Measurements from ENCODE around the gene MAPK8IP1. TPM values are rescaled to one million over a fixed set of nuclear protein-coding genes. Genes with fewer than 3 reads are reported as not detected.
"Not testable (repeated sequence)": the region's sequence is repeated elsewhere in the genome, so short reads cannot be mapped to it uniquely, and the experiment has no call there.

The MAPK8IP1 gene
- total RNA-seq, result 10 to 100 TPM in 1 of 3 donors, 1 to 10 TPM in 2; 1.6 to 12.3 (median 2.5) TPM
- long read RNA-seq, donor 1, transcript MAPK8IP1-201 (12 exons, 3,050 nt), result major isoform, 10 of 23 reads
- long read RNA-seq, donor 1, partial matches to known transcripts, result 10 of 23 reads
- long read RNA-seq, donor 1, other reads (novel, unspliced or antisense), result 3 of 23 reads
- long read RNA-seq, donor 2, result 0 reads

DNA sequence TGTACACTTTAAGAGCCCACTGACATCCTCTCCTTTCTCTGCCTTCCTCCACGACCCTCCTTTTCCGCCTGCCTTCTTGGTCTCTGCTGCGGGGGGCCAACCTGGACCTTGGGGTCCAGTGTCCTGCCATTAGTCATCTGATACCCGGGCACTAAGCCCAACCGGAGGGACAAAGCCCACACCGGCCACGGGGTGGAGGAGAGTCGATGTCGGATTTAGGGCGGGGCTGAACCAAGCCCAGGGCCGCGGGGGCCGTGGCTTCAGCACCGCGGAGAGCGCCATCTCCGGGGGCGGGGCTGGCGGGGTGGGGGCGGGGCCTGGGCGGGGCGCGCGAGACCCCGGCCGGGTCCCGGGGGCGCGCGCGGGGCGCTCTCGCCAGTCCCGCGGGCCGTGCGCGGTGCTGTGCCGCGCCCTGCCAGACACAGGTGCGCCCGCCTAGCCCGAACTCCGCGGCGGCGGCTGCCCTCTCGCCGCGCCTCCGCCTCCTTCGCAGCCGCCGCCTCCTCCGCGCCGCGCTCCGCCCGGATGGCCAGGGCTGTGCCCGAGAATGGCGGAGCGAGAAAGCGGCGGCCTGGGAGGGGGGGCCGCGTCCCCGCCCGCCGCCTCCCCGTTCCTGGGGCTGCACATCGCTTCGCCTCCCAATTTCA, at the start of gene MAPK8IP1:
MAPK8IP1 (plus strand) TSS at position 378 of the 647 bp plus-strand sequence; CDS start at position 548, 170 bp downstream.
- intact Hi-C loops (cut with DNase I, micrococcal nuclease), result no loop called here
- Histone ChIP-seq H3K9me3 (no peaks in the 10 kb centered on the region), H3K4me3 (no peak within 1 kb of the TSS), H3K4me1 (ENCODE audit: low read depth) (peaks cover 5% of the 10 kb centered on the region), H3K36me3 (ENCODE audit: low read depth) (no peaks in the 10 kb centered on the region)
- no peak for TF ChIP-seq CTCF (IDR thresholded peaks at IDR 0.05)
- DNase-seq (peak; percentile 61 to 75 (median 64)), ATAC-seq (peak; percentile 87)

DNA sequence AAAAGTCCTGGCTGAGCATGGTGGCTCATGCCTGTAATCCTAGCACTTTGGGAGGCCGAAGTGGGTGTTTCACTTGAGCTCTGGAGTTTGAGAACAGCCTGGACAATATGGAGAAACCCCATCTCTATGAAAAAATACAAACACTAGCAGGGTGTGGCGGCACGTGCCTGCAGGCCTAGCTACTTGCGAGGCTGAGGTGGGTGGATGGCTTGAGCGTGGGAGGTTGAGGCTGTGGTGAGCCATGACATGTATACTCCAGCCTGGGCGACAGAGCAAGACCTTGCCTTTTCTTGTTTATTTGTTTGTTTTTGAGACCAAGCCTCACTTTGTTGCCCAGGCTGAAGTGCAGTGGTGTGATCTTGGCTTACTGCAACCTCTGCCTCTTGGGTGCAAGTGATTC, 46.2 kb upstream of the MAPK8IP1 start:
- no peak for ATAC-seq
- no peak for TF ChIP-seq CTCF (IDR thresholded peaks at IDR 0.05)
- intact Hi-C loops (cut with DNase I, micrococcal nuclease), result no loop called here

DNA sequence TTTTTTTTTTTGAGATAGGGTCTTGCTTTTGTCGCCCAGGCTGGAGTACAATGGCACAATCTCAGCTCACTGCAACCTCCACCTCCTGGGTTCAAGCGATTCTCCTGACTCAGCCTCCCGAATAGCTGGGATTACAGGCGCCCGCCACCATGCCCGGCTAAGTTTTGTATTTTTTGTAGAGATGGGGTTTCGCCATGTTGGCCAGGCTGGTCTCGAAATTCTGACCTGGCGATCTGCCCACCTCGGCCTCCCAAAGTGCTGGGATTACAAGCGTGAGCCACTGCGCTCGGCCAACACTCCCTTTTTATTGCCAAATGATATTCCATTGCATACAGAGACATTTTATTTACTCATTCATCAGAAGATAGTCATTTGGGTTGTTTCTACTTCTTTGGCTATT, 45.2 kb upstream of the MAPK8IP1 start:
- not testable (repeated sequence) for H3K4me3 ChIP-seq

More for the DNA sequence above, 46.2 kb upstream of the MAPK8IP1 start:
- Histone ChIP-seq H3K4me3 (no peak overlapping the region), H3K4me1 (ENCODE audit: low read depth) (no peaks in the 10 kb centered on the region), H3K9me3 (no peaks in the 10 kb centered on the region), H3K36me3 (ENCODE audit: low read depth) (no peaks in the 10 kb centered on the region)
- no peak for DNase-seq

GRCh38 chr11:45843158-45843924, 42.1 kb upstream of the MAPK8IP1 start:
- intact Hi-C loops (cut with DNase I, micrococcal nuclease), result loop anchor here in 1 of 2 donors (10.0 kb wide), 1 partner anchor 161 kb away; no protein-coding TSS in a partner anchor
- Histone ChIP-seq H3K36me3 (ENCODE audit: low read depth) (no peaks in the 10 kb centered on the region), H3K9me3 (no peaks in the 10 kb centered on the region), H3K4me3 (no peak overlapping the region), H3K4me1 (ENCODE audit: low read depth) (peaks cover 16% of the 10 kb centered on the region)
- peak; percentile 75 for ATAC-seq
- DNase-seq, result peak; percentile 94 to 97 (median 95)
- TF ChIP-seq CTCF (IDR thresholded peaks at IDR 0.05), result peak; percentile 94

More for the DNA sequence above, 45.2 kb upstream of the MAPK8IP1 start:
- DNase-seq; H3K4me1 ChIP-seq (ENCODE audit: low read depth); H3K36me3 ChIP-seq (ENCODE audit: low read depth); H3K9me3 ChIP-seq; ATAC-seq: not testable (repeated sequence)
- intact Hi-C loops (cut with DNase I, micrococcal nuclease), result loop anchor here in 1 of 2 donors (10.0 kb wide), 1 partner anchor 165 kb away; no protein-coding TSS in a partner anchor

DNA sequence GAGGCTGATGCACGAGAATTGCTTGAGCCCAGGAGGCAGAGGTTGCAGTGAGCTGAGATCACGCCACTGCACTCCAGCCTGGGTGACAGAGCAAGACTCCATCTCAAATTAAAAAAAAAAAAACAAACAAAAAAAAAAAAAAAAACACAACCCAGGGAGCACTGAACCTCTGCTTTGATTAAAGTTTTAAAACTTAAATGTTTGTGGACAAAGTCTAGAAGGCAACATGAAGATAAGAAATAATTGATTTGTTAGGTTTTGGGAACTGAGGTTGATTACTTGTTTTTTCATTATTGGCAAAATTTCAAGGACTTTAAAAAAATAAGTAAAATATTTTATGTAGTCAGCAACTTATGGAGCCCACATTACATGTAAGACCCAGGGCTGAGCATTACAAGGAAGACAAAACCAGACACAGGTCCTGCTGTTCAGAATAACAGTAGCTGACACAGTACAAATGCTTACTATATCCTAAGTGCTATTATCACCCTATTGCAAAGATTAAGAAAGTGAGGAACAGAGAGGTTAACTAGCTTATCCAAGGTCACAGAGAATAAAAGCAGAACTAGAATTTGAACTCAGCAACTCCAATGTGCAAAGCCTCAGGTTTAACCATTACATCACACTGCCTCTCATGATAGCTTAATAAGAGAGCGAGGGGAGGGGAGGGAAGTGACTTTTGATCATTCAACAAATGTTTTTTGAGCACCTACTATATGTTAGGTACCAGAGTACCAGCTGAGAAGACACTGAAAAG, 40.5 kb upstream of the MAPK8IP1 start:
- no peak for ATAC-seq
- DNase-seq, result no peak
- Histone ChIP-seq H3K4me1 (ENCODE audit: low read depth) (peaks cover 29% of the 10 kb centered on the region), H3K36me3 (ENCODE audit: low read depth) (no peaks in the 10 kb centered on the region), H3K9me3 (no peaks in the 10 kb centered on the region), H3K4me3 (no peak overlapping the region)
- TF ChIP-seq CTCF (IDR thresholded peaks at IDR 0.05), result no peak
- intact Hi-C loops (cut with DNase I, micrococcal nuclease), result loop anchor here in 1 of 2 donors (10.0 kb wide), 1 partner anchor 160 kb away; no protein-coding TSS in a partner anchor

Measured in mucosa of descending colon (tissue), 3 donors.